Measurements from ENCODE around the gene PRKACB.

DNA sequence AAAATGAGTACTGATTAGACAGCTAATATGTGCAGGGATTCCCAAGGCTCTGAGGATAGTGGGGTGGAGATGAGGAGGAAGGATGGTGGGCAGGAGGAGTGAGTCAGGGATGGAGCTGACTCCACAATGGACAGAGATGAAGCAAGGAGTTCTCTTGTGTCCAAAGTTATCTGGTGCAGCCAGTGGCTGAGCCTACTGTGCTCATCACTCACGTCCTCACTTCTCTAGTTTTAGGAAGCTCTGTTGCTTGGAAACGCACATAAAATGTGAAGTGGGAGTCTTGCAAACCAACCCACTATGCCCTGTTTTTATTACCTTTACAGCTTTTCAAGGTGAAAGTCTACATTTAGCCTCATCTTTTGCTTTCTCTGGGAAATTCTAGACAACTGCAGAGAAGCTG, 120.9 kb downstream of the PRKACB start:
- TF ChIP-seq POLR2A (IDR thresholded peaks at IDR 0.05; ENCODE audit: low read length) (no peak), GATA1 (IDR thresholded peaks at IDR 0.05; ENCODE audit: low read depth, low read length) (no peak)
